GM12892 (cell line): ENCODE measurements around the gene PPP2R5C.

Experiments
- DNase-seq: peaks from one replicate; pipeline ENCODE4 v3.0.0; 2011; ENCODE audit not compliant: insufficient read length
- FAIRE-seq: peaks from 2 replicates; lab custom pipeline; 2011; peaks lifted over from hg19 to GRCh38; lab: Jason Lieb, UNC
- POLR2A ChIP-seq: IDR thresholded peaks from 2 replicates; pipeline ENCODE4 v1.6.1; 2011; ENCODE audit warnings: low read depth, low read length, control low read depth
- POLR2AphosphoS5 ChIP-seq: IDR thresholded peaks from 2 replicates; pipeline ENCODE4 v1.6.1; 2011; ENCODE audit warnings: low read depth, low read length, control low read depth
- TAF1 ChIP-seq: IDR thresholded peaks from 2 replicates; pipeline ENCODE4 v1.6.1; 2011; ENCODE audit warnings: low read depth, mild to moderate bottlenecking, control low read depth, low read length, borderline replicate concordance

PPP2R5C gene

GRCh38 chr14:101855958-101856357 lies 94.4 kb downstream of the PPP2R5C start:
- no peak for DNase-seq
- no peak for FAIRE-seq
- TF ChIP-seq POLR2AphosphoS5, result no peak
- TF ChIP-seq POLR2A, result no peak
- TF ChIP-seq TAF1, result no peak

- DNase-seq (no peak), FAIRE-seq (no peak)
- TF ChIP-seq TAF1, result no peak
- TF ChIP-seq POLR2A, result no peak
- no peak for TF ChIP-seq POLR2AphosphoS5
These were observed 95.0 kb downstream of the PPP2R5C start for GRCh38 chr14:101856536-101856935.

- TF ChIP-seq POLR2A (no peak), TAF1 (no peak), POLR2AphosphoS5 (no peak)
- DNase-seq (no peak), FAIRE-seq (peak; percentile 30)
These were observed 95.7 kb downstream of the PPP2R5C start for GRCh38 chr14:101857226-101857625.

DNA sequence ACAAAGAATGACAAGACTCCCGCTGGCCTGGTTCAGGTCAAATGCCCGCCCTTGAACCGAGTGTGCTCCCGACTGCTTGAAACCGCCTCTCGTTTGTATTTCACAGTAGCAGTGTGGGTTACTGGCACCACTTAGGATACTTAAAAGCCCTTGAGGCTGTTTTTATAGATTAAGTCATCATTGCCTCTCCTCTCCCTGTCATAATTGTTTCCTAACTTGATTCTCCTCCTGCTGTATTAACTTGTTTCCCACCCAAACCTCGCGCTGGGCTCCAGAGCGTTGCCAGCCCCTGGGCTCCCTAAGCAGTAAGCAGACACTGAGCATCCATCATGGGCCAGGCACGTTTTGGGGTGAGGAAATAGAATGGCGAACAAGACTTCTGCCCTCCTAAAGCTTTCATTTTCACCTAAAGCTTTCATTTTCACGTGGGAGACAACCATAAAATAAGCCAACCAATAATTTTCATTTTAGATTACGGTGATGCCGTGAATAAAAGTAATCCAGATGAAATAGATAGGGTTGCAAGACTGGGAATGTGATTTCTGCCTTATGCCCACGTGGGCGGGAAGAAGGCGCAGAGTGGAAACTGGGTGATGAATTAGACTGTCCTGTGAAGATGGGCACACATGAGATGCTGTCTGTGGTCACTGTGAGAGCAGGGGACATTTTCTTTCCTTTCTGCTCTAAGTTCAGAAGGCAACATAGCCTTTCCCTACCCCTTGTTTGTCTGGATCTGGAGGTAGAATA lies 97.5 kb downstream of the PPP2R5C start:
- no peak for FAIRE-seq

DNA sequence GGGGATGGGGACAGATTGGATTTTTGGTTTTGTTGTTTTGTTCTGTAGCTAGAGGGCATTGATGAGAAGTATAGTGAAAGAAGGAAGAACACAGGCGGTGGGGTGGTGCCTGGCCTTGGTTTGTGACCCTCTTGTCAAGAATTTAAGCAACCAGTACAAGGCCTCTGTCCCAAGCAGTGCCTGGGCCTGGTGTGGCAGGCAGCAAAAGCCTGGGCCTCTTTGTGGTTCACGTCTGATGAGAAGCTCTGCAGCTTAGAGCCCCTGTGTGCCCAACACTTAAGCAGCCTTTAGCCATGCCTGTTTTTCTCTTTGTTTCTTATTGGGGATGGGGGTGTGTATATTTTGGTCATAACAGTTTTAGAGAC lies 98.0 kb downstream of the PPP2R5C start:
- FAIRE-seq (no peak), DNase-seq (no peak)
- TF ChIP-seq TAF1 (no peak), POLR2A (no peak), POLR2AphosphoS5 (no peak)

More for the DNA sequence above, 97.5 kb downstream of the PPP2R5C start:
- DNase-seq, result no peak
- TF ChIP-seq POLR2A (no peak), POLR2AphosphoS5 (no peak), TAF1 (no peak)

- no peak for DNase-seq
- TF ChIP-seq POLR2AphosphoS5 (no peak), POLR2A (no peak)
- FAIRE-seq, result no peak
These were observed 98.4 kb downstream of the PPP2R5C start for GRCh38 chr14:101859958-101860357.

DNA sequence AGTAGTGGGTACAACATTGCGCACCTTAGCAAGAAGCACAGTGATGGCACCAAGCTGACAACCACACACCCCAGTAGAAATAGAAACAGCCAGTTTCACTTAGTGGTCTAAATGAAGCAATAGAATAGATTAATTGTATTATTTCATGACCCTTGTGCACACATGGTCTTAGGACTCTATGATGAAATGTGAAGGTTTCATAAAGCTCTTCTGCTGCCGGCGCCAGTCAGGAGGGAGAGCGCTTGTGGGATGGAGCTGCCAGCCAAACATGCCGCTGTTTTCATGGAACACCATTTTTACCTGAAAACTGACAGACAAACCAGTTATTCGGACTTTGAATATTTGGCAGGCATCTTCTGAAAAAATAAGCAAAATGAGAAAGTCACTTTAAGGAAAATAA lies 100.0 kb downstream of the PPP2R5C start:
- FAIRE-seq (no peak), DNase-seq (no peak)
- no peak for TF ChIP-seq POLR2A
- no peak for TF ChIP-seq POLR2AphosphoS5
- no peak for TF ChIP-seq TAF1

- DNase-seq (no peak), FAIRE-seq (no peak)
- TF ChIP-seq POLR2AphosphoS5 (no peak), POLR2A (no peak)
These were observed 100.7 kb downstream of the PPP2R5C start for GRCh38 chr14:101862177-101862576.

DNA sequence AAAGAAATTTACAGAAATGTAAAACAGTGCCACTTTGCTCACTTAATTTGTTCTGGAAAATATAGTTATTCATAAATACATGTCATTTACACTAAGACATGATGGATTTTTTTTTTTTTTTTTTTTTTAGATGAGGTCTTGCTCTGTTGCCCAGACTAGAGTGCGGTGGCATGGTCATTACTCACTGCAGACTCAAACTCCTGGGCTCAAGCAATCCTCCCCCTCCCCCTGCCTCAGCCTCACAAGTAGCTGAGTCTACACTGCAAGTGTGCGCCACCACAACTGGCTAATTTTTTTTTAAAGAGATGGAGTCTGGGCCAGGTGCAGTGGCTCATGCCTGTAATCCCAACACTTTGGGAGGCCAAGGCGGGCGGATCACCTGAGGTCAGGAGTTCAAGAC lies 101.2 kb downstream of the PPP2R5C start:
- no peak for TF ChIP-seq POLR2AphosphoS5
- TF ChIP-seq TAF1, result no peak
- TF ChIP-seq POLR2A, result no peak
- DNase-seq (no peak), FAIRE-seq (no peak)

DNA sequence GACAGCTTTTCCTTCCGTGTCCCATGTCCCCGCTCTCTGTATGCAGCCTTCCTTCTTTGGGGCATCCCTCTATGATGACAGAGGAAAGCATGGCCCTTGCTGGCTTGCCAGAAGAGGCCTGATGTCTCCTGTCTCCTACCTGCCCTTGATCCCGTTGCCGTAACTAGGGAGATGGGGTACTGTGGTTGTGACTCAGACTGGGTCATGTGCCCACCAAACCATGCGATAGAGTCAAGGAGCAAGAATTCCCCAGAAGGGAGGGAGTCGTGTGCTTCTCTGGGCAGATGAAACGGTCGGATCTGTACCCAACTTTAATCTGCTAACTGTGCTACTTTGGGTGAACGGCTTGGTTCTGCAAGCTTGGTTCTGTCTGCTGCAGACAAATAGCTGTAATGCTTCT lies 103.8 kb downstream of the PPP2R5C start:
- FAIRE-seq, result no peak

GRCh38 chr14:101867854-101868253 lies 106.3 kb downstream of the PPP2R5C start:
- DNase-seq, result no peak
- FAIRE-seq, result no peak
- TF ChIP-seq POLR2AphosphoS5 (no peak), TAF1 (no peak), POLR2A (no peak)

More for the DNA sequence above, 103.8 kb downstream of the PPP2R5C start:
- DNase-seq, result no peak
- TF ChIP-seq POLR2AphosphoS5, result no peak
- TF ChIP-seq POLR2A, result no peak
- TF ChIP-seq TAF1, result no peak

GRCh38 chr14:101869217-101869616 lies 107.7 kb downstream of the PPP2R5C start:
- no peak for FAIRE-seq
- no peak for DNase-seq
- TF ChIP-seq POLR2A (no peak), TAF1 (no peak), POLR2AphosphoS5 (no peak)
